HG02571 (cell line): ENCODE measurements around the gene CRAMP1.
"Not testable (repeated sequence)": the region's sequence is repeated elsewhere in the genome, so short reads cannot be mapped to it uniquely, and the experiment has no call there.

Experiments used
- ATAC-seq: cut with Tn5 transposase; IDR thresholded peaks from one replicate; pipeline ENCODE4 v1.9.1; 2021; ENCODE audit warnings: mild to moderate bottlenecking, moderate library complexity; ENCODE audit not compliant: unreplicated experiment

The CRAMP1 gene

DNA sequence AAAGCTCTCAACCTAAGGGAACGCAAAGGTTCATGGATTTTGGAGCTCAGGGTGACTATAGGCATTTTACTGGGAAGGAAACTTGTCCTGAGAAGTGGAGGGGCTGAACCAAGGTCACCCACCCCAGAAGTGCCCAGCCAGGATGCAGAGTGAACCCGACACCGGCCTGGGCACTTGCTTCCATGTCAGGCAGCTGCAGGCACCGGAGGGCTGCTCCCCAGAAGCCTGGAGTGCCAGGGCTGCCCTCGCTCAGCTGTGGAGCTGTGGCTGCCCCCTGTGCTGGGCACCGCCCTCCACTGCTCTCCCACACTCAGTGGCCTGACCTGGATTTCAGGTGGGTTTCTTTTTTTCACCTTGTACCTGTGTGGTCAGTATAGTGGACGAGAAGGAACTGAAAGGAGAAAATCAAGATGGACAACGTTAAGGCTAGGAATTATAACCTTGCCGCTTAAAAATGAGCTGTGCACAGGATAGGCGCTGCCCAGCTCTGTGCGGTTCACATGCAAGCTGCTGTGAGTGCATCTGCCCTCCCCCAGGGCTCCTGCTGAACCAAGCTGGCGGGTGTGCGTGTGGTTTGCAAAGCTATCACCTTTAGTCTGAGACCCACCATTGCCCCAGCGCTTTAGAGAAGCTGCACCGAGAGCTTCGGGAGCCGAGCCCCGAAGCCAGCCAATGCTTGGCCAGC lies 96.1 kb downstream of the CRAMP1 start:
- no peak for ATAC-seq

DNA sequence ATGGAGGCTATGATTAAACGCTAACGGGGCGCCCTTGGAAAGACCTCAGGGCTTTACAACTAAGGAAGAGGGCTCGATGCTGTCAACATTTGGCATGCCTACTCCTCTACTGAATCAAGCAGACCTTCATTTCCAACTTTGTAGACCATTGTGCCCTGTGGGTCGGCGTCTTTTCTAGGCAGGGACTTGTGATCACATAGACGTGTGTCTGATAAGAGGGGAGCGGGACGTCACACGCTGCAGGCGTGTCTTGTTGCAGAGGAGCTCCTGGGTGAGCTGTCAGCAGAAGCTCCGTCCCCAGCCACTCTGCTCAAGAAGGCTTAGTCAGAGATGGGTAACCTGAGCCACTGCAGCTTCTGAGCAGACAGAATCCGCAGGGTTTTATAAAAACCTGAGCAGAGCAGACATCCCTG lies 96.6 kb downstream of the CRAMP1 start:
- no peak for ATAC-seq

DNA sequence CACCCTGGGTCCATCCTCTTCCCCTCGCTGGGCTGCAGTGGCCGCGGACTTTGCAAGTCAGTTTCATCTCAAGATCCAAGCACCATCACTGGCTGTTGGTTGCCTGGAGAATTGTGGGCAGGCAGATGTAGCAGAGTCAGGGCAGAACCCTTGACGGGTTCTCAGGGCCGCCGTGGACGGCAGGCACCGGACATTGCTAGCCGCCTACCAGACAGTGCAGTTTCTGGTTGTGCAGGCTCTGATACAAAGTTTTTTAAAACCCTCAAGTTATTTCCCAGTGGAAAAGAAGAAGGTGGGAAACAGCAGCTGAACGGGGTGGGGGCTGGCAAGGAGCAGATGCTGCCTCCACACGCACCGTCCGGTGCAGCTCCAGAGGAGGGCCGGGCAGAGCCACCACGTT lies 97.2 kb downstream of the CRAMP1 start:
- no peak for ATAC-seq

DNA sequence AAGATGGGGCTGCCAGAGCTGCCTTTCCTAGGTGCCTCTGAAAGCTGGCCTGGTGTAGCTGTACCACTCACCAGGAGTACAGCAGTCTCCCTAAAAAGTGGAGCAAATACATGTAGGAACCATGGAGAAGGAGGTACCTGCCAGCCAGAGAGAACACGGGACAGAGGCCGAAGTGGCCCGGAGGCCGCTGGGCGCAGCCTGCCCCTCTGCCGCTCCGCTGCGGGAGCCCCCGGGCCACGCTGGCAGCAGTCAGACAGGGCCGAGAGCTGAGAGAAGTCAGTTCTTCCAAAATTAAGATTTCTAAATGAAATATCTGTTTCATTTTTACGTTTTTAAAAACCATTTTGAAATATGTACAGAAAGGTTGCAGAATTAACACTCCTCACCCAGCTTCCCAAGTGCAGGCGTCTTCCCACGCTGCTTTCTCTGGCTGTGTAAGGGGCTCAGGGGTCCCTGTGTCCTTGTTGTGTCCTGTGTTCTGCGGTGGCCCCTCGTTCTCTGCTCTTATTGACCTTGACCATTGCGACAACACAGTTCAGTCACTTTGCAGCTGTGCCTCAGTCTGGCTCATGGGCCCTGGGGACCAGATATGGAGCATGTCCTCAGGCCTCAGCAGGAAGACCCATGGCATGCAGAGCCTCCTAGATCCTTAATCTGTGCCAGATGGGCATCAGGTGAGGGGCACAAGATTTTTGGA lies 98.8 kb downstream of the CRAMP1 start:
- ATAC-seq: no peak

DNA sequence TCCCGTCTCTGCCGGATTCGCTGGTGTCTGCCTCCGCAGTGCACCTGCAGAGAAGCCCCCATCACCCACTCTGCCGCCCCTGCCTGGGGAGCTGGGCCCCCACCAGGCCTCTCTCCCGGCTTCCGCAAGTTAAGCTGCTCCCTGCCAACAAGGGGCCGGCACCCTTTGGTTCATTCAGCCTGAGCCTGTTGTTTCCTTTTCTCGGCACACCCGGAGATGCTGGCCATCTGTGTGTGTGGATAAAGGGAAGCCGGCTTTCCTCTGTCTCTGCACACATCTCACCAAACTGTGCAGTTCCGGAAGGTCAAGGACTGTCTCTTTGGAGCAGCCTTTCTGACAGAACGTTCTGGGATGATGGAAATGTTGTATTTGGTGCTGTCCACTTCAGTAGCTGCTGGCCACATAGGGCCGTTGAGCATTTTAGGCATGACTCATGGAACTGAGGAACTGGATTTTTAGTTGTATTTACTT lies 100.7 kb downstream of the CRAMP1 start:
- ATAC-seq: no peak

DNA sequence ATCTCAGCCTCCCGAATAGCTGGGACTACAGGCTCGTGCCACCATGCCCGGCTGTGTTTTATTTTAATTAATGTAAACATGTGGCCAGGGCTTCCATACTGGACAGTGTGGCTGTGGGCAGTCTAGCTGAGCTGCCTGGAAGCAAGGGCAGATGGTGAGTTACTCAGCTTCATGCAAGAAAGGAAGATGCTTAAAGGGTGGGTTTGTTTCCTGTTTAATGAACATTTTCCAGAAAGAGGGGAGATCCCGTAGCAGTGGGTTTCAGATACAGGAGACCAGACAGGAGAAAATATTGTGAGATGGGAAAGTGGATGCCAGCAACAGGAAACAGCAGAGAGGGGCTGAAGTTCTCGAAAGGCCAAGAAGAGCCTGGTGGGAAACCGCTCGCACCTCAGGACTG lies 101.2 kb downstream of the CRAMP1 start:
- ATAC-seq: no peak

DNA sequence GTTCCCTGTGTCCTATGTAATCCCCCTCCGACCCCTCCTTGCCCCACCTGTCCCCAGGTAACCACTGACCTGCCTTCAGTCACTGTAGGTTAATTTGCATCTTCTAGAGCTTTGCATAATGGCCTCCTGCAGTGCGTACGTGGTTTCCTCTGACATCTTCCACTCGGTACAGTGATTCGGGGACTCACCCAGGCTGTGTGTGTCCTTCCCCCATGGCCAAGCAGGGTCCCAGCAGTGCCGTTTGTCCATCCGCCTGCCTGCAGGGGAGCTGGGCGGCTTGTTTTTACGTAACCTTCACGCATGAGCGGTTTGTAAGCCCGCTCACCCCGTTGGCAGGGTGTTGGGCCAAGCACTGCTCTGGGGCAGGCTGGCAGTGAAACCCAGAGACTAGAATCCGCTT lies 101.8 kb downstream of the CRAMP1 start:
- ATAC-seq: no peak

DNA sequence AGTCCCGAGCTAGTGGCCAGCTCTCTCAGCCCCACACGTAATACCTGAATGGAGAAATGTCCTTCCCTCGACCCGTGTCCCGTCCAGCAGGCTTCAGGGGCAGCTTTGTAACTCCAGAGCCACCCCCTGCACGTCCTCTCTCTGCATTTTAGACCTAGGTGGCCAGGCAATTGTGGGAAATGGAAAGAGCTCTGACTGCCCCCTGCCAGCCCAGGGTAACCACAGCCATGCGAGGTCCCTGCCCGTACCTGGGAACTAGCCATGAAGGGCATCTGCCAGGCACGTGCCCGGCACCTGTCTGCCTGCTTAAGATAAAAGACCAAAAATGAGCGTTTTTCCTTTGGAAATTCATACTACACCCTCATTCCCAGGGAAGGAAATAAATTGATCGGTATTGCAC lies 103.1 kb downstream of the CRAMP1 start:
- ATAC-seq: no peak

DNA sequence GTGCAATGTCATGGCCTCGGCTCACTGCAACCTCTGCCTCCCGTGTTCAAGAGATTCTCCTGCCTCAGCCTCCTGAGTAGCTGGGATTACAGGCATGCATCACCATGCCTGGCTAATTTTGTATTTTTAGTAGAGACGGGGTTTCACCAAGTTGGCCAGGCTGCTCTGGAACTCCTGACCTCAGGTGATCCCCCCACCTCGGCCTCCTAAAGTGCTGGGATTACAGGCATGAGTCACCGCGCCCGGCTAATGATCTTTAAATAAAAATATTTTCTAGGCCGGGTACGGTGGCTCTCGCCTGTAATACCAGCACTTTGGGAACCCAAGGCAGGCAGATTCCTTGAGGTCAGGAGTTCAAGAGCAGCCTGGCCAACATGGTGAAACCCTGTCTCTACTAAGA lies 106.1 kb downstream of the CRAMP1 start:
- ATAC-seq: not testable (repeated sequence)

DNA sequence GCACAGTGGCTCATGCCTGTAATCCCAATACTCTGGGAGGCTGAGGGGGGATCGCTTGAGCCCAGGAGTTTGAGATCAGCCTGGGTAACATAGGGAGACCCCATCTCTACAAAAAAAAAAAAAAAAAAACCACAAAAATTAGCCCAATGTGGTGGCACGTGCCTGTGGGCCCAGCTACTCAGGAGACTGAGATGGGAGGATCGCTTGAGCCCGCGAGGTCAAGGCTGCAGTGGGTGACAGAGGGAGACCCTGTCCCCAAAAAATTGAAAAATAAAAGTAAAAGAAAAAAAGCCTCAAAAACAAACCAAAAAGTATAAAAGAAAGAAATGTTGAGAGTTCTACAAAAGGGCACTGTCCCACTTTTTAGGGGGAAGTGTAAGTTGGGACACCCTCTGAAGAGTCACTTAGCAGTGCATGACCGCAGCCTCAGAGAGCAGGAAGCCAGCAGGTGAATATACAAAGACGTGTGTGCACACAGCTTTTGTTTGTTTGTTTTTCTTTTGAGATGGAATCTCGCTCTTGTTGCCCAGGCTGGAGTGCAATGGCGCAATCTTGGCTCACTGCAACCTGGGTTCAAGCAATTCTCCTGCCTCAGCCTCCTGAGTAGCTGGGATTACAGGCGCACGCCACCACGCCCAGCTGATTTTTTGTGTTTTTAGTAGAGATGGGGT lies 107.5 kb downstream of the CRAMP1 start:
- ATAC-seq: not testable (repeated sequence)

DNA sequence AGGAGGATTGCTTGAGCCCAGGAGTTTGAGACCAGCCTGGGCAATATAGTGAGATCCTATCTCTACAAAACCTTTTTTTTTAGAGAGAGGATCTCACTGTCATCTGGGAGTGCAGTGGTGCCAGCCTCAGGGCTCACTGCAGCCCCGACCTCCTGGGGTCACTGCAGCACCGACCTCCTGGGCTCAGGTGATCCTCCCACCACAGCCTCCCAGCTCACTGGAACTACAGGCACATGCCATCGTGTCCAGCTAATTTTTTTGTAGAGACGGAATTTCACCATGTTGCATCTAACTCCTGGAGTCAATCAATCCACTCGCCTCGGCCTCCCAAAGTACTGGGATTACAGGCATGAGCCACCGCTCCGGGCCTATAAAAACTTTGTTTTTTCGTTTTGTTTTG lies 109.2 kb downstream of the CRAMP1 start:
- no peak for ATAC-seq

DNA sequence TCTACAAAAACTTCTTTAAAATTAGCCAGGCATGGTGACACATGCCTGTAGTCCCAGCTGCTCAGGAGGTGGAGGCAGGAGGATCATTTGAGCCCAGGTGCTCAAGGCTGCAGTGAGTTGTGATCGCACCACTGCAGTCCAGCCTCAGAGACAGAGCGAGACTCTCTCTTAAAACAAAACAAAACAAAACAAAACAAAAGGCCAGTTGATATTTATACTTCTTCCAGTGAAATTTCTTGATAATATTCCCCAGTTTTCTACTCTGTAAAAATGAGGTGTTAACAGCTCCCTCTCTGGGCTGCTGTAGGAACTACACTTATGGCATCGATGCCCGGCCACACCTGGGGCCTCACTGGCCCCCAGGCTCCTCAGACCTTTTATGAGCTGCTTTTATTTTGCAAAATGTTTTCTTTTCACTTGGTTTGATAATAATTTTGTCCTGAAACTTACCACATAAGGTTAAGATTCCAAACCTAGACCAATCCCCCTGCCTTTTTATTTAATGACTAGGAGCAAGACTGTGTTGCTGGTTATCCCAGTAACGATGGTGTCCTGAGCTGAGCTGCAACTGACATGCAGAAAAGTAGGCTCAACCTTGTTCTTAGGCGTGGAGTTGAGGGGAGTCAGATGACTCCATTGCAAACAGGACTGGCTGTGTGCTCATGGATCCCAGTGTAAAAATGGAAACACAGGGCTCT lies 111.4 kb downstream of the CRAMP1 start:
- no peak for ATAC-seq

DNA sequence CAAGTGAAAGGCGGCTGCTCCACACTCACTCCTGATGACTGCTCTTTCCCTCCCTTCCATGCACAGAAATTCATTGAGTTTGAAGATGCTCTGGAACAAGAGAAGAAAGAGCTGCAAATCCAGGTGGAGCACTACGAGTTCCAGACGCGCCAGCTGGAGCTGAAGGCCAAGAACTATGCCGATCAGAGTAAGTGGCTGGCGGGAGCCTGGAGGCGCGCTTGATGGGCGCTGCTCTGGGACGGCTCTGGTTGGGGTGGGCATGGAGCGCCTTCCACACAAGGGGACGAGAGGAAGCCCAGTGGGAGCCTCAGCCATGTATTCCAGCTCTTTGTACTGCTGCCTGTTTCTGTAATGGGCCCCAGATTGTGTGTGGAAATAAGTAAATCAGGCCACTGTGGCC lies 112.3 kb downstream of the CRAMP1 start:
- ATAC-seq: no peak

DNA sequence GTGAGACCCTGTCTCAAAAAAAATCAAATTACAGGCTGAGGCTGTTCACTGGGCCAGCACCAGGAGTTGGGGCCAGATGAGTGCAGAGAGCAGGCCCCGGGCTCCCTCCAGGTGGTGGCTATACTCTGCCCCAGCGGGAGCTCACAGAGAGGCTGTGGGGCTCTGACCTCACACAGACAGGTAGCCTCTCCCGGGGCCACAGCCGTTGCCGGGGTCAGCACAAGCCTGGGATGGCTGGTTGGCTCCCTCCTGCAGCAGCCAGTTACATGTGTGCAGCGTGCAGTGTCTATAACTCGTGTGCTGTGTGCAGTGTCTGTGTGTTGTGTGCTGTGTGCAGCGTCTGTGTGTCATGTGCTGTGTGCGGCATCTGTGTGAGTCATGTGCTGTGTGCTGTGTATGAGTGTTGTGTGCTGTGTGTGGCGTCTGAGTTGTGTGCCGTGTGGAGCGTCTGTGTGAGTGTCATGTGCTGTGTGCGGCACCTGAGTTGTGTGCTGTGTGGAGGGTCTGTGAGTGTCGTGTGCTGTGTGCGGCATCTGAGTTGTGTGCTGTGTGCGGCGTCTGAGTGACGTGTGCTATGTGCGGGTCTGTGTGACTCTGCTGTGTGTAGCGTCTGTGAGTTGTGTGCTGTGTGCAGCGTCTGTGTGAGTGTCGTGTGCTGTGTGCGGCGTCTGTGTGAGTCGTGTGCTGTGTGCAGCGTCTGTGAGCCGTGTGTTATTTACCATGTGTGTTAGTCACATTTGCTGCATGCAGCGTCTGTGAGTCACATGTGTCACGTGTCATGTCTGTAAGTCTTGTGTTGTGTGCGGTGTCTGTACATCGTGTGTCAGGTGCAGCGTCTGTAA lies 114.7 kb downstream of the CRAMP1 start:
- ATAC-seq: no peak
